ENCODE results near the gene NUP133. TPM values are rescaled to one million over a fixed set of nuclear protein-coding genes. Genes with fewer than 3 reads are reported as not detected.

NUP133 gene
- total and polyA plus RNA-seq, 2 donors from 2014 or later, result 15.9 to 35.0 TPM

DNA sequence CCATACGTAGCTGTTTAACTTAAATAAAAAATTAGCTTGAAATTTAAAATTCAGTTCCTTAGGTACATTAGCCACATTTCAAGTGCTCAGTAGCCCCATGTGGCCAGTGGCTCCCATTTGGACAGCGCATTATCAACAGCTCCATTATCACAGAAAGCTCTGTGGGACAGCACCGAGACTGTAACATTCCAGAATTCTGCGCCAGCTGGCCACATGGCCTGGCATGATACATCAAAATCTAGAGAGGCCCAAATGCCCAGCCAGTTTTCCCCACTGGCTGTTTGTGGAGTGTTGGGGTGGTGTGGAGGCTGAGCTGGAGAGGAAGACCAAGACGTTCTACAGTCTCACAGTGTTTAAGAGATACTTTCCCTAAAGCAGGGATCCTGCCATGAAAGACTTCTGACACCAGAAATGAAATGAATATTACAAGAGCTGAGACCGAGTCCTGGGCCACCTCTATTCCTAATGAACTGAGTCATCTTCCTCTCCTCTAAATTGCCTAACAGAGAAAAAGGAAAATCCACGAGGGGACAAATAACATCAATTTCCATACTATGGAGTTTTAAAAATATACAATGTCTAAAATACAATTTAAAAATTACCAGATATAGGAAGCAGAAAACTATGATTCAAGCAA, 47.0 kb downstream of the NUP133 start:
- Histone ChIP-seq H3K9ac (ENCODE audit: low read length in 3 of 3) (no peak overlapping the region), H3K36me3 (ENCODE audit: control insufficient read depth in 2 of 3, insufficient read depth in 3 of 3, low read length in 3 of 3) (peaks cover 11 to 74% (median 24%) of the 10 kb centered on the region in 3 donors), H3K27me3 (ENCODE audit: control insufficient read depth, insufficient read depth, low read length) (no peaks in the 10 kb centered on the region), H3K4me3 (ENCODE audit: low read length in 3 of 3) (no peak overlapping the region), H3K9me3 (ENCODE audit: control insufficient read depth in 2 of 3, insufficient read depth in 1 of 3, low read length in 3 of 3) (no peaks in the 10 kb centered on the region), H3K4me1 (ENCODE audit: control insufficient read depth in 2 of 3, insufficient read depth in 2 of 3, low read depth in 1 of 3, low read length in 3 of 3) (no peaks in the 10 kb centered on the region), H3K27ac (ENCODE audit: low read depth in 2 of 2, low read length in 2 of 2) (no peak overlapping the region)
- TF ChIP-seq, protein P1, sequence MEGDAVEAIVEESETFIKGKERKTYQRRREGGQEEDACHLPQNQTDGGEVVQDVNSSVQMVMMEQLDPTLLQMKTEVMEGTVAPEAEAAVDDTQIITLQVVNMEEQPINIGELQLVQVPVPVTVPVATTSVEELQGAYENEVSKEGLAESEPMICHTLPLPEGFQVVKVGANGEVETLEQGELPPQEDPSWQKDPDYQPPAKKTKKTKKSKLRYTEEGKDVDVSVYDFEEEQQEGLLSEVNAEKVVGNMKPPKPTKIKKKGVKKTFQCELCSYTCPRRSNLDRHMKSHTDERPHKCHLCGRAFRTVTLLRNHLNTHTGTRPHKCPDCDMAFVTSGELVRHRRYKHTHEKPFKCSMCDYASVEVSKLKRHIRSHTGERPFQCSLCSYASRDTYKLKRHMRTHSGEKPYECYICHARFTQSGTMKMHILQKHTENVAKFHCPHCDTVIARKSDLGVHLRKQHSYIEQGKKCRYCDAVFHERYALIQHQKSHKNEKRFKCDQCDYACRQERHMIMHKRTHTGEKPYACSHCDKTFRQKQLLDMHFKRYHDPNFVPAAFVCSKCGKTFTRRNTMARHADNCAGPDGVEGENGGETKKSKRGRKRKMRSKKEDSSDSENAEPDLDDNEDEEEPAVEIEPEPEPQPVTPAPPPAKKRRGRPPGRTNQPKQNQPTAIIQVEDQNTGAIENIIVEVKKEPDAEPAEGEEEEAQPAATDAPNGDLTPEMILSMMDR (IDR thresholded peaks at IDR 0.05; ENCODE audit: borderline replicate concordance, extremely low read depth, insufficient read depth), result no peak
- FAIRE-seq, result no peak
- intact Hi-C loops (cut with DNase I), result no loop called here
- no peak for DNase-seq

DNA sequence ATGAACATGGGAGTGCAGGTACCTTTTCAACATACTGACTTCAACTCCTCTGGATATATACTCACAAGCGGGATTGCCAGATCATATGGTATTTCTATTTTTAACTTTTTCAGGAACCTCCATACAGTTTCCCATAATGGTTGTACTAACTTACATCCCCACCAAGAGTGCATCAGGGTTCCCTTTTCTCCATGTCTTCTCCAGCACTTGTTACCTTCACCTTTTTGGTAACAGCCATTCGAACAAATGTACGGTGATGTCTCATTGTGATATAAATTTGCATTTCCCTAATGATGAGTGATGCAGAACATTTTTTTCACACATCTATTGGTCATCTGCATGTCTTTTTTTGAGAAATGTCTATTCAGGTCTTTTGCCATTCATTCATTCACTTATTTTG, 48.3 kb downstream of the NUP133 start:
- H3K36me3 ChIP-seq (ENCODE audit: control insufficient read depth in 2 of 3, insufficient read depth in 3 of 3, low read length in 3 of 3), result peaks cover 11 to 66% (median 25%) of the 10 kb centered on the region in 3 donors
- TF ChIP-seq, protein P1 (IDR thresholded peaks at IDR 0.05; ENCODE audit: borderline replicate concordance, extremely low read depth, insufficient read depth), result no peak
- no peak overlapping the region for H3K27ac ChIP-seq (ENCODE audit: low read depth in 2 of 2, low read length in 2 of 2)
- intact Hi-C loops (cut with DNase I), result no loop called here
- H3K9me3 ChIP-seq (ENCODE audit: control insufficient read depth in 2 of 3, insufficient read depth in 1 of 3, low read length in 3 of 3), result no peaks in the 10 kb centered on the region
- DNase-seq, result no peak
- H3K27me3 ChIP-seq (ENCODE audit: control insufficient read depth, insufficient read depth, low read length), result no peaks in the 10 kb centered on the region
- H3K4me1 ChIP-seq (ENCODE audit: control insufficient read depth in 2 of 3, insufficient read depth in 2 of 3, low read depth in 1 of 3, low read length in 3 of 3), result no peaks in the 10 kb centered on the region
- H3K9ac ChIP-seq (ENCODE audit: low read length in 3 of 3), result no peak overlapping the region
- no peak overlapping the region for H3K4me3 ChIP-seq (ENCODE audit: low read length in 3 of 3)
- FAIRE-seq, result no peak

DNA sequence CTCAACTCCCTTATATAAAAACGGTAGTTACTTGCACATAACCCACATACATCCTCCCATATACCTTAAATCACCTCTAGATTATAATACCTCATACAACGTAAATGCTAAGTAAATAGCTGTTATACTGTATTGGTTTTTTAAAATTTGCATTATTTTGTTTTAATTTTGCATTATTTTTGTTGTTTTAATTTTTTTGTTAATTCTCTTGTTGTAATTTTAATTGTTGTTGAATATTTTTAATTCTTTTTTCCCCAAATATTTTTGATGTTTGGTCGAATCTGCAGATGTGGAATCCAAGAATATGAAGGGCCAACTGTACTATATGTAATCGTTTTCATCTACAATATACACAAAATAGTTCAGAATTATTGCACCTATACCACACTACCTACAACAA, 50.7 kb downstream of the NUP133 start:
- TF ChIP-seq, protein P1 (IDR thresholded peaks at IDR 0.05; ENCODE audit: borderline replicate concordance, extremely low read depth, insufficient read depth), result no peak
- no peak for DNase-seq
- FAIRE-seq, result peak; percentile 49
- Histone ChIP-seq H3K27me3 (ENCODE audit: control insufficient read depth, insufficient read depth, low read length) (no peaks in the 10 kb centered on the region), H3K36me3 (ENCODE audit: control insufficient read depth in 2 of 3, insufficient read depth in 3 of 3, low read length in 3 of 3) (peaks cover 11 to 47% (median 12%) of the 10 kb centered on the region in 3 donors), H3K9me3 (ENCODE audit: control insufficient read depth in 2 of 3, insufficient read depth in 1 of 3, low read length in 3 of 3) (no peaks in the 10 kb centered on the region), H3K27ac (ENCODE audit: low read depth in 2 of 2, low read length in 2 of 2) (no peak overlapping the region), H3K4me1 (ENCODE audit: control insufficient read depth in 2 of 3, insufficient read depth in 2 of 3, low read depth in 1 of 3, low read length in 3 of 3) (no peaks in the 10 kb centered on the region), H3K9ac (ENCODE audit: low read length in 3 of 3) (no peak overlapping the region), H3K4me3 (ENCODE audit: low read length in 3 of 3) (no peak overlapping the region)
- intact Hi-C loops (cut with DNase I), result no loop called here

DNA sequence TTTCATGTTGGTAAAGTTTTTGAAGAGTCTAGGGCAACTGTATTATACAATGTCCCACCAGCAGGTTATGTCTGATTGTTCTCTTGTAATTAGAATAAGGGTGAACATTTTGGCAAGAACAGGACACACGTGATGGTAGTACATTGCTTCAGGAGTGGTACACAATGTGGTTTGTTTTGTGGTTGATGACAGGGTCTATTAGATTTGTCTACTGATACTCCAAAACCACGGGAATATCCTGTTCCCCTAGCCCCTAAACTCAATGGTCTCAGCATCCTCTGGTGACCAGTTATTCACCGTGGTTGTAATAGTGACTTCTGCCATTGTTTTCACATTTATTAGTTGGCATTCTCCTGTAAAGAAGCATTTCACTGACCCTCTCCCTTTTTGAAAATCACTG, 52.1 kb downstream of the NUP133 start:
- DNase-seq (no peak), FAIRE-seq (no peak)
- TF ChIP-seq, protein P1 (IDR thresholded peaks at IDR 0.05; ENCODE audit: borderline replicate concordance, extremely low read depth, insufficient read depth), result no peak
- H3K27me3 ChIP-seq (ENCODE audit: control insufficient read depth, insufficient read depth, low read length), result no peaks in the 10 kb centered on the region
- no peaks in the 10 kb centered on the region for H3K9me3 ChIP-seq (ENCODE audit: control insufficient read depth in 2 of 3, insufficient read depth in 1 of 3, low read length in 3 of 3)
- H3K9ac ChIP-seq (ENCODE audit: low read length in 3 of 3), result no peak overlapping the region
- H3K4me3 ChIP-seq (ENCODE audit: low read length in 3 of 3), result no peak overlapping the region
- H3K4me1 ChIP-seq (ENCODE audit: control insufficient read depth in 2 of 3, insufficient read depth in 2 of 3, low read depth in 1 of 3, low read length in 3 of 3), result no peaks in the 10 kb centered on the region
- no peak overlapping the region for H3K27ac ChIP-seq (ENCODE audit: low read depth in 2 of 2, low read length in 2 of 2)
- intact Hi-C loops (cut with DNase I), result no loop called here
- peaks cover 11 to 42% (median 14%) of the 10 kb centered on the region in 3 donors for H3K36me3 ChIP-seq (ENCODE audit: control insufficient read depth in 2 of 3, insufficient read depth in 3 of 3, low read length in 3 of 3)
